Activated CD4-positive, alpha-beta T cell treated with anti-CD3 and anti-CD28 coated beads, Interleukin-2, amount 10 ng/mL, durations not matched to agents 24 days and 14 days (primary cell): Measurements from ENCODE around the gene EFHC2. TPM values are rescaled to one million over a fixed set of nuclear protein-coding genes. Genes with fewer than 3 reads are reported as not detected.

Experiments
- DNase-seq: peaks from one replicate; pipeline ENCODE4 v3.0.0; 2022
- H3K27ac Mint-ChIP-seq: one replicate; pipeline ENCODE4 v1.8.0; 2022; ENCODE audit warnings: mild to moderate bottlenecking, mixed read lengths
- H3K27me3 Mint-ChIP-seq: one replicate; pipeline ENCODE4 v1.8.0; 2022; ENCODE audit warnings: mixed read lengths
- H3K36me3 Mint-ChIP-seq: one replicate; pipeline ENCODE4 v1.8.0; 2022; ENCODE audit warnings: low read depth, mild to moderate bottlenecking, mixed read lengths
- H3K4me1 Mint-ChIP-seq: one replicate; pipeline ENCODE4 v1.8.0; 2021; ENCODE audit warnings: mixed read lengths
- H3K4me3 Mint-ChIP-seq: one replicate; pipeline ENCODE4 v1.8.0; 2022; ENCODE audit warnings: mild to moderate bottlenecking, moderate library complexity, mixed read lengths
- H3K9me3 Mint-ChIP-seq: one replicate; pipeline ENCODE4 v1.8.0; 2021; ENCODE audit warnings: mixed read lengths
- intact Hi-C: fragments of 100-400 bp; cut with micrococcal nuclease; formaldehyde crosslinking; loops from one replicate; pipeline ENCODE4 v1.15.1; 2023
- total RNA-seq: library from RNA; stranded (reverse); gene quantifications from 2 replicates; pipeline ENCODE4 v1.2.3, GENCODE V29; 2022

Gene EFHC2
- total RNA-seq, 1 donor from 2014 or later = not detected

DNA sequence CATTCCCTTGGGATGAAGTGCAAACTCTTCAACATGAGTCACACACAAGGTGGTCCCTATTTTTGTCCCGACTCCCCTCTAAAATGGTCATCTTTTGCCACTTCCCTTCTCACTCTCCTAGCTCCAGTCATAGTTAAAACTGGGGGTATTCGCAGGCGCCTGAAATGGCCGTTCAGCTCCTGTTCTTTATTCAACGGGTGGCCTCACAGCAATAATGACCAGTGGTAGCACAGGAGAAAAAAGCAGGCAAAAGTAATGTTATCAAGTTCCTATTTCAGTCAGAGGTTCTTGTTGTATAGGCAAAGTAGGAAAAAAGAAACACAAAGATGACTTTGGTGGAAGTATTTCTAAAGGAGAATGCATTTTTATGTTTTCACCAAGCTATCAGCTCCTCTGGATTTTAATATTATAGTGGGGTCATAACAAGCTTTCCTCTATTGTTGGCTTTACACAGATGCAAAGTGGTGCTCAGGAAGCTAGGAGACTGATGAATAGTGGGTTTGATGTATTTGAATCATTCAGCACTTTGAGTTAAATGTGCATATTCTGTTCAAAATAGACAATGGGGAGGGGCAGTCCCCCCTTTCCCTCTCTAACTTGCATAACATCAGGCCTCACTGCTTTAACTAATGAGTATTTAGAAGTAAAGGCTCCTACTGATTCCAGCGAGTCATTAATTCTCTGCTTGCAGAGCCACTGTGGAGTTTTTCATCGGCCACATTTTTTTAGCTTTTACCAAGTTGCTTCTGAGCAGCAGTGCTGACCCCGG lies 199.1 kb downstream of the EFHC2 start:
- no peaks in the 10 kb centered on the region for H3K4me1 Mint-ChIP-seq
- H3K4me3 Mint-ChIP-seq = no peak overlapping the region
- intact Hi-C loops = no loop called here
- no peak for DNase-seq
- H3K27me3 Mint-ChIP-seq = no peaks in the 10 kb centered on the region
- H3K36me3 Mint-ChIP-seq = no peaks in the 10 kb centered on the region
- no peak overlapping the region for H3K27ac Mint-ChIP-seq
- no peaks in the 10 kb centered on the region for H3K9me3 Mint-ChIP-seq

DNA sequence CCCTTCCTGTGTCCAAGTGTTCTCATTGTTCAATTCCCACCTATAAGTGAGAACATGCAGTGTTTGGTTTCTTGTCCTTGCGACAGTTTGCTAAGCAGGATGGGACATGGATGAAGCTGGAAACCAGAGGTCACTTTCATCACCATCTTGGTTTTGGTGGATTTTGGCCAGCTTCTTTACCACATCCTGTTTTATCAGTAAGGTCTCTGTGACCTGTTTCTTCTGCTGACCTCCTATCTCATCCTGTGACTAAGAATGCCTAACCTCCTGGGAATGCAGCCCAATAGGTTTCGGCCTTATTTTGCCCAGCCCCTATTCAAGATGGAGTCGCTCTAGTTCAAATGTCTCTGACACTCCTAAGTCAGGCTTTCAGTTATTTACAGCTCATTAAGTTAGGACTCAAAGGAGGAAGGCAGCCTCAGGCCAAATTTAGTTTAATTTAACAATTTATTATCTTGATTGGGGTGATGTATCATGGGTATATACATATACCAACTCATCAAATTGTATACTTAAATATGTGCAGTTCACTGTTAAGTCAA lies 200.3 kb downstream of the EFHC2 start:
- Mint-ChIP-seq H3K4me3 (no peak overlapping the region), H3K27ac (no peak overlapping the region)
- intact Hi-C loops = no loop called here

DNA sequence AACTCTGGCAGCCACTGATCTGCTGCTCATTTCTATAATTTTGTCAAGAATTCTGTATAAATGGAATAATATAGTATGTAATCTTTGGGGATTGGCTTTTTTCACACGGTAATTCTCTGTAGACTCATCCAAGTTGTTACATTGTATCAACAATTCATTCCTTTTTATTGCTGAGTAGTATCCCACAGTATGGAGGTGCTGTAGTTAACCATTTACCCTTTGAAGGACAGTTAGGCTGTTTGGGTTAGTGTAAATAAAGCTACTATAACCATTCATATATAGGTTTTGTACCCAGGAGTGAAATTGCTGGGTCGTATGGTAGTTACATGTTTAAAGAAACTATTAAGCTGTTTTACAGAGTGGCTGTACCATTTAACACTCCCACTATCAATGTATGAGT lies 213.3 kb downstream of the EFHC2 start:
- H3K4me1 Mint-ChIP-seq = no peaks in the 10 kb centered on the region
- no peak overlapping the region for H3K27ac Mint-ChIP-seq
- no peak overlapping the region for H3K4me3 Mint-ChIP-seq
- intact Hi-C loops = no loop called here
- no peaks in the 10 kb centered on the region for H3K36me3 Mint-ChIP-seq
- H3K27me3 Mint-ChIP-seq = no peaks in the 10 kb centered on the region
- DNase-seq = no peak
- H3K9me3 Mint-ChIP-seq = no peaks in the 10 kb centered on the region

More for the DNA sequence above, 200.3 kb downstream of the EFHC2 start:
- H3K27me3 Mint-ChIP-seq = no peaks in the 10 kb centered on the region
- no peaks in the 10 kb centered on the region for H3K4me1 Mint-ChIP-seq
- DNase-seq = no peak
- H3K36me3 Mint-ChIP-seq = no peaks in the 10 kb centered on the region
- H3K9me3 Mint-ChIP-seq = no peaks in the 10 kb centered on the region

DNA sequence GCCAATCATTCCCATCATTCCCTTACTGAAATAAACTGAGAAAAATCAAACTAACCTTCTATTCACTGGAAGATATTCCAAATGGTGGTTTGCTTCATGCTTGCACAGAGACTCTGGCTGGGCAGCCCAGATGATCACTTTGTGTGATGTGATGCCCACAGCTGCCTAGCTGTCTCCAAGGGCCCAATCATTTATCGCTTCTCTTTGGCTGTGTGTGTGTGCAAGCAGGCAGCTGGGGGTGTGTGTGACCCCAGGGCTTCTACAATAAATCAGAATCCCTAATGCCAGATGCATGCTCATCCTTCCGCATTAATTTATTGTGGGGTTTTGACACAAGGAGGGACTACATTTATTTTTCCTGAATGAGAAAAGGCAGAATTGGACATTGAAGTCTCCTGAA lies 230.1 kb downstream of the EFHC2 start:
- Mint-ChIP-seq H3K27me3 (no peaks in the 10 kb centered on the region), H3K36me3 (no peaks in the 10 kb centered on the region), H3K4me3 (no peak overlapping the region), H3K4me1 (no peaks in the 10 kb centered on the region), H3K9me3 (peaks cover 3% of the 10 kb centered on the region), H3K27ac (no peak overlapping the region)
- DNase-seq = no peak
- intact Hi-C loops = no loop called here

DNA sequence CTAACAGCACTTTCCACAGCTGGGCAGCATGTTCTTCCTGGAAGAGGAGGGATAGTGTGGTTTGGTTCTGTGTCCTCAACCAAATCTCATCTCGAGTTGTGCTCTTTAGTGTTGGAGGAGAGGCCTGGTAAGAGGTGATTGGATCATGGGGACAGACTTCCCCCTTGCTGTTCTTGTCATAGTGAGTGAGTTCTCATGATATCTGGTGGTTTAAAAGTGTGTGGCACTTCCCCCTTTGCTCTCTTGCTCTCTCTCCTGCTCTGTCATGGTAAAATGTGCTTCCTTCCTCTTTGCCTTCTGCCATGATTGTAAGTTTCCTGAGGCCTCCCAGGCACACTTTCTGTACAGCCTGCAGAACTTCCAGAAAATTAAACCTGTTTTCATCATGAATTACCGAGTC lies 236.6 kb downstream of the EFHC2 start:
- DNase-seq = no peak
- Mint-ChIP-seq H3K36me3 (no peaks in the 10 kb centered on the region), H3K27ac (no peak overlapping the region), H3K4me3 (no peak overlapping the region), H3K4me1 (no peaks in the 10 kb centered on the region), H3K27me3 (no peaks in the 10 kb centered on the region), H3K9me3 (peaks cover 3% of the 10 kb centered on the region)
- intact Hi-C loops = no loop called here

DNA sequence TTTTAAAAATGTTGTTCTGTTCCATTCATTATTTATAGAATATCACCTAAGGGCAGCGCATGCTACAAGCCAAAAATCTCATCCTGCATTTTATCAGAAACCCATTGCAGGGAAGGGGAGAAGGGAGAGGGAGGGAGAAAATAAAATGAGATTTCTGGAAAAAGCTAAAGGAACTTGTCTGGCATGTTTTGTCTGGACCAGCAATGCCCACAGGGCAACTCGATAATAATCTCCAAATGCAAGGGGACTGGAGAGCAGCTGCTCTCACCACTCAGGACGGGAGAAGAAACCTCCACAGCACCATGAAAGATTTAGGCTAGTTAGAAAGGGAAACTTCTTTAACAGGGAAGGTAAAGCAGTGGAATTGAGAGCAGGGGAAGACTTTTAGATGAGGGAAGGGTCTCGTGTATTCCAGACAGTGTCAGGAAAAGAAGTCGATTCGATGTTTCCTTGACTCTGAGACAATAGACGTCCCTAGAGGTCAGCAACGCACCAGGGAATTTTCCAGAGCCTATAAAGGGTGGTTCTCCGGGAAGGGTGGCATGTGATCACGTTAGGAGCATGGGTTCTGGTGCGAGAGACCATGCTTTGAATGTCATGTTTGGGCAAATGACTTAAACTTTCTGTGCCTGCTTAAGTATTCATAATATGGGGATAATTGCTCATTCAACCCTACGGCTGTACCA lies 238.1 kb downstream of the EFHC2 start:
- no peaks in the 10 kb centered on the region for H3K4me1 Mint-ChIP-seq
- H3K36me3 Mint-ChIP-seq = no peaks in the 10 kb centered on the region
- no peaks in the 10 kb centered on the region for H3K9me3 Mint-ChIP-seq
- H3K27ac Mint-ChIP-seq = no peak overlapping the region
- H3K4me3 Mint-ChIP-seq = no peak overlapping the region
- H3K27me3 Mint-ChIP-seq = no peaks in the 10 kb centered on the region
- intact Hi-C loops = no loop called here
- no peak for DNase-seq

DNA sequence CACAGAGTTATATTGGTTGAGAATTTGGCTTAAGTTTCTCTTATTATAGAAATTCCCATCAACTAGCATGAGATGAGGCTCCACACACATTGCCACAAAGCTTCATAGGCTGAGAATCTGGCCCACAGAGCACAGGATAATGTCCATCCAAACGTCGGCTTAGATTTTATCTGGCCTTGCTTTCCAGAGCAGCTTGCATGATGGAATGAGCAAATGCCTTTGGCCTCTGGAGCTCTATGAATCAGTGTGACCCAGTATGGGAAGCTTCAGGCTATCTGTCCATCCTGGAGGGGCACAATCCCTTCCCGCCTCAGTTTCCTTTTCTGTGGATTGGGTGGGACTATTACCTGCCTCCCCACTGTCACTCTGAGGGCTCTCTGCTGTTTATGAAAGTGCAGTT lies 238.8 kb downstream of the EFHC2 start:
- no peak for DNase-seq
- H3K27me3 Mint-ChIP-seq = no peaks in the 10 kb centered on the region
- H3K4me3 Mint-ChIP-seq = no peak overlapping the region
- H3K9me3 Mint-ChIP-seq = no peaks in the 10 kb centered on the region
- H3K4me1 Mint-ChIP-seq = no peaks in the 10 kb centered on the region
- H3K27ac Mint-ChIP-seq = no peak overlapping the region
- intact Hi-C loops = no loop called here
- no peaks in the 10 kb centered on the region for H3K36me3 Mint-ChIP-seq

DNA sequence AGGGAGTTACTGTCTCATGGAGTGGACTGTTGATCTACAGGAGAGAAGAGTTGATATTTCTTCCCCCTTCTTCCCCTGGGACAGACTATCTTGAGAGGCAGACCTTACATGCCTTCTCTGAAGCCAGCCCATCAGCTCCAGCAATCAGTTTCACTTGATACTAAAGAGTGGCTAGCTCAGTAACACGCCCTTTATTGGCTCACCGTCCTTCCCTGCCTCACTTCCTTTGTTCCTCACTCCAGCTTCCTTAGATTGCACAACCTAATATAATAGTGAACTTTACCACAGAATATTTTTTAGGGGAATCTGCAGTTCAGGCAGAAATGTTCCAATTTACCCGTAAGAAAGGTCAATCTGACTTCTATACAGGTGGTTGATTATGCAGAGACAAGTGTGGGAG lies 242.2 kb downstream of the EFHC2 start:
- H3K27me3 Mint-ChIP-seq = no peaks in the 10 kb centered on the region
- intact Hi-C loops = no loop called here
- no peak overlapping the region for H3K4me3 Mint-ChIP-seq
- no peak for DNase-seq
- H3K27ac Mint-ChIP-seq = no peak overlapping the region
- H3K36me3 Mint-ChIP-seq = no peaks in the 10 kb centered on the region
- H3K4me1 Mint-ChIP-seq = no peaks in the 10 kb centered on the region
- H3K9me3 Mint-ChIP-seq = no peaks in the 10 kb centered on the region

DNA sequence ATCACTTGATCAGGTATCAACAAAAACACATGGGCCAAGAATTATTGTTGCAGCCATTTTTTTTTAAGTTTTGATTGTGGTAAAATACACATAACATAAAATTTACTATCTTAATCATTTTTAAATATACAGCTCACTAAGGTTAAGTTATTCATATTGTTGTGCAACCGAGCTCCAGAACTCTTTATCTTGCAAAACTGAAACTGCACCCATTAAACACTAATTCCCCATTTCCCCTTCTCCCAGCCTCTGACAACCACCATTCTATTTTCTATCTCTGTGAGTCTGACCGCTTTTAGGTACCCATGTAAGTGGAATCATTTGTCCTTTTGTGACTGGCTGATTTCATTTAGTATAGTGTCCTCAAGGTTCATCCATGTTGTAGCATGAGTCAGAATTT lies 244.1 kb downstream of the EFHC2 start:
- intact Hi-C loops = no loop called here
- H3K27me3 Mint-ChIP-seq = no peaks in the 10 kb centered on the region
- H3K9me3 Mint-ChIP-seq = no peaks in the 10 kb centered on the region
- DNase-seq = no peak
- H3K27ac Mint-ChIP-seq = no peak overlapping the region
- H3K4me3 Mint-ChIP-seq = no peak overlapping the region
- no peaks in the 10 kb centered on the region for H3K36me3 Mint-ChIP-seq
- H3K4me1 Mint-ChIP-seq = no peaks in the 10 kb centered on the region

Other genes starting within 250 kb of the EFHC2 start
- gene FUNDC1, start 199.2 kb upstream of the EFHC2 start, total RNA-seq = 9.5 and 12.2 TPM in 2 replicates